ENCODE measurements around the gene TRPC4AP.

TRPC4AP gene

GRCh38 chr20:35000922-35001595, 91.5 kb downstream of the TRPC4AP start:
- DNase-seq: no peak

- DNase-seq: no peak
Measured at GRCh38 chr20:35000311-35000921, 92.2 kb downstream of the TRPC4AP start.

GRCh38 chr20:34999782-35000181, 92.8 kb downstream of the TRPC4AP start:
- no peak for DNase-seq

- DNase-seq: no peak
Measured at GRCh38 chr20:34999021-34999451, 93.6 kb downstream of the TRPC4AP start.

- no peak for DNase-seq
Measured at GRCh38 chr20:34998331-34998950, 94.2 kb downstream of the TRPC4AP start.

- no peak for DNase-seq
Measured at GRCh38 chr20:34997774-34998173, 94.8 kb downstream of the TRPC4AP start.

GRCh38 chr20:34997131-34997561, 95.5 kb downstream of the TRPC4AP start:
- DNase-seq: no peak

GRCh38 chr20:34996243-34997028, 96.2 kb downstream of the TRPC4AP start:
- DNase-seq: no peak

GRCh38 chr20:34995696-34996095, 96.9 kb downstream of the TRPC4AP start:
- no peak for DNase-seq

GRCh38 chr20:34995192-34995591, 97.4 kb downstream of the TRPC4AP start:
- no peak for DNase-seq

- DNase-seq: no peak
Measured at GRCh38 chr20:34994509-34995131, 98.0 kb downstream of the TRPC4AP start.

GRCh38 chr20:34993941-34994508, 98.6 kb downstream of the TRPC4AP start:
- DNase-seq: no peak

- no peak for DNase-seq
Measured at GRCh38 chr20:34992751-34993417, 99.7 kb downstream of the TRPC4AP start.

GRCh38 chr20:34990661-34991214, 101.9 kb downstream of the TRPC4AP start:
- DNase-seq: no peak

GRCh38 chr20:34990231-34990630, 102.4 kb downstream of the TRPC4AP start:
- DNase-seq: no peak

GRCh38 chr20:34989670-34990069, 102.9 kb downstream of the TRPC4AP start:
- DNase-seq: no peak

- no peak for DNase-seq
Measured at GRCh38 chr20:34989118-34989517, 103.5 kb downstream of the TRPC4AP start.

- no peak for DNase-seq
Measured at GRCh38 chr20:34988191-34988540, 104.4 kb downstream of the TRPC4AP start.

GRCh38 chr20:34987288-34988190, 105.1 kb downstream of the TRPC4AP start:
- DNase-seq: no peak
